GM12872 (cell line): Measurements from ENCODE around the gene GRIK3.

Source experiments
- TF ChIP-seq, protein P1 (sequence below): IDR thresholded peaks from 3 replicates; pipeline ENCODE4 v1.5.1; 2011; ENCODE audit warnings: low read depth, mild to moderate bottlenecking, low read length, moderate library complexity; ENCODE audit not compliant: insufficient read depth

Gene GRIK3

GRCh38 chr1:36942148-36942547, 92.2 kb downstream of the GRIK3 start:
- TF ChIP-seq, protein P1, sequence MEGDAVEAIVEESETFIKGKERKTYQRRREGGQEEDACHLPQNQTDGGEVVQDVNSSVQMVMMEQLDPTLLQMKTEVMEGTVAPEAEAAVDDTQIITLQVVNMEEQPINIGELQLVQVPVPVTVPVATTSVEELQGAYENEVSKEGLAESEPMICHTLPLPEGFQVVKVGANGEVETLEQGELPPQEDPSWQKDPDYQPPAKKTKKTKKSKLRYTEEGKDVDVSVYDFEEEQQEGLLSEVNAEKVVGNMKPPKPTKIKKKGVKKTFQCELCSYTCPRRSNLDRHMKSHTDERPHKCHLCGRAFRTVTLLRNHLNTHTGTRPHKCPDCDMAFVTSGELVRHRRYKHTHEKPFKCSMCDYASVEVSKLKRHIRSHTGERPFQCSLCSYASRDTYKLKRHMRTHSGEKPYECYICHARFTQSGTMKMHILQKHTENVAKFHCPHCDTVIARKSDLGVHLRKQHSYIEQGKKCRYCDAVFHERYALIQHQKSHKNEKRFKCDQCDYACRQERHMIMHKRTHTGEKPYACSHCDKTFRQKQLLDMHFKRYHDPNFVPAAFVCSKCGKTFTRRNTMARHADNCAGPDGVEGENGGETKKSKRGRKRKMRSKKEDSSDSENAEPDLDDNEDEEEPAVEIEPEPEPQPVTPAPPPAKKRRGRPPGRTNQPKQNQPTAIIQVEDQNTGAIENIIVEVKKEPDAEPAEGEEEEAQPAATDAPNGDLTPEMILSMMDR = no peak

- TF ChIP-seq, protein P1 = no peak
Observed at GRCh38 chr1:36941316-36941978, 92.9 kb downstream of the GRIK3 start.

DNA sequence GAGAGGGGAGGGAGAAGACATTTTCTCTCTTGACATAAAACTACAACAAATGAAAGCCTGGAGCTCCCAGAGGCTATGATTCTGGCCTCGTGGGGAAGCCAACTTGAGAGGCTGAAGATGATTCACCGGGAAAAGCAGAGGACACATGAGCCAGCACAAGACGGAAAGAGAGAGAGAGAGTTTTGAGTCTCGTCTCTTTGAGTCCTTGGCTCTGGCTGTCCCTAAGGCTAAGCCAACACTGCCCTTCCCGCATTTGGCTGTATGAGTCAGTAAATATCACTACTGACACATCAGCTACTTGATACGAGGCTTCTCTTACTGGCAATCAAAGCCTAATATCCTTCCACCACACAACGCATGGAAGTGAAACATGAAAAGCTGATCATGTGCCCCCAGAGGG, 95.5 kb downstream of the GRIK3 start:
- TF ChIP-seq, protein P1 = no peak

- TF ChIP-seq, protein P1 = no peak
Observed at GRCh38 chr1:36937371-36937770, 96.9 kb downstream of the GRIK3 start.

GRCh38 chr1:36934061-36934460, 100.3 kb downstream of the GRIK3 start:
- TF ChIP-seq, protein P1 = no peak

- TF ChIP-seq, protein P1 = no peak
Observed at GRCh38 chr1:36927826-36928225, 106.5 kb downstream of the GRIK3 start.

DNA sequence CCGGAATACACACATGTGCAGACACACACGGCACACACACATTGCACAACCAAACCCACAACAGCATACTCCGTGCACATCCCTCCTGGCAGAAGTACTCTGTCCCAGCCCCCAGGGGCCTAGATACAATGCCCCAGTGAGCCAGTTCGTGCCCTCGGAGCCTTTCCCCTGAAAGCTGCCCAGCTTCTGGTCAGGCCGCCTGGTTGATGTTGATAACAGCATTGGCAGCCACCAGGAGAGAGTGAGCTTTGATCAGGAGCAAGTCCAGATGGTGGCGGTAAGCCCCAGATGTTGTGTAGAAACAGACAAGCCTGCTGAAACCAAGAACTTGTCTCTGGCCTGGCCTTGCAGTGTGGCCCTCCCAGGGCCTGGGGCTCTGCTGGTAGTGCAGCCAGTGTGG, 109.1 kb downstream of the GRIK3 start:
- TF ChIP-seq, protein P1 = no peak

GRCh38 chr1:36924282-36924811, 110.0 kb downstream of the GRIK3 start:
- TF ChIP-seq, protein P1 = no peak
